Uterus (tissue), 4 donors: Measurements from ENCODE around the gene SND1. TPM values are rescaled to one million over a fixed set of nuclear protein-coding genes. Genes with fewer than 3 reads are reported as not detected.

Experiments used
- DNase-seq, 2 donors: peaks; one replicate each; pipeline ENCODE4 v3.0.0-alpha.2; 2019 to 2020
- H3K27ac ChIP-seq, 2 donors: fragments of 200-600 bp; sonication (generic); 1 replicate in 1 of 2; 2 replicates in 1 of 2; pipeline ENCODE4 v1.5.1; 2016 to 2018
- H3K27me3 ChIP-seq, 2 donors: fragments of 200-600 bp; sonication (generic); one replicate each; pipeline ENCODE4 v1.5.1; 2018 to 2019; ENCODE audit warnings: control low read depth in 1 of 2
- H3K36me3 ChIP-seq, 2 donors: fragments of 200-600 bp; sonication (generic); one replicate each; pipeline ENCODE4 v1.5.1; 2019; ENCODE audit warnings: control low read depth in 1 of 2
- H3K4me1 ChIP-seq, 2 donors: fragments of 200-600 bp; sonication (generic); one replicate each; pipeline ENCODE4 v1.5.1; 2018 to 2019; ENCODE audit warnings: control low read depth in 1 of 2
- H3K4me3 ChIP-seq, 2 donors: fragments of 200-600 bp; sonication (generic); 1 replicate in 1 of 2; 2 replicates in 1 of 2; pipeline ENCODE4 v1.5.1; 2018 to 2019; ENCODE audit warnings: mild to moderate bottlenecking in 1 of 2
- H3K9me3 ChIP-seq, 2 donors: fragments of 200-600 bp; sonication (generic); one replicate each; pipeline ENCODE4 v1.5.1; 2019; ENCODE audit warnings: control low read depth in 1 of 2
- POLR2A ChIP-seq, 2 donors: fragments of 450-650 bp; IDR thresholded peaks; one replicate each; pipeline ENCODE4 v1.6.1; 2016; ENCODE audit warnings: antibody characterized with exemption in 2 of 2, mild to moderate bottlenecking in 1 of 2, moderate library complexity in 1 of 2
- intact Hi-C: fragments of 100-400 bp; cut with DNase I; formaldehyde crosslinking; loops from one replicate; pipeline ENCODE4 v1.15.1; 2023; ENCODE audit warnings: low total_unique reads
- total RNA-seq, 4 donors: library from RNA; depleted of rRNA in 3 of 4; stranded (reverse); fragments of >200 nt in 3 of 4; gene quantifications; one replicate each; pipeline versions ENCODE4 v1.1.0 to v1.2.4, GENCODE V29; 2014 to 2023
- TF ChIP-seq, protein P1 (sequence below), 4 experiments: fragments of 200-600 bp in 2 of 4; fragments of 450-650 bp in 2 of 4; sonication (generic) in 2 of 4; IDR thresholded peaks; one replicate each; pipeline ENCODE4 v1.5.1; 2016 to 2019; ENCODE audit warnings: antibody characterized with exemption in 4 of 4, mild to moderate bottlenecking in 2 of 4, moderate library complexity in 1 of 4
- donor health status: DM: yes; HTN: yes; CAD: no.

The SND1 gene
- total RNA-seq, 4 donors from 2014 or later = 54.8 to 192 (median 117) TPM

DNA sequence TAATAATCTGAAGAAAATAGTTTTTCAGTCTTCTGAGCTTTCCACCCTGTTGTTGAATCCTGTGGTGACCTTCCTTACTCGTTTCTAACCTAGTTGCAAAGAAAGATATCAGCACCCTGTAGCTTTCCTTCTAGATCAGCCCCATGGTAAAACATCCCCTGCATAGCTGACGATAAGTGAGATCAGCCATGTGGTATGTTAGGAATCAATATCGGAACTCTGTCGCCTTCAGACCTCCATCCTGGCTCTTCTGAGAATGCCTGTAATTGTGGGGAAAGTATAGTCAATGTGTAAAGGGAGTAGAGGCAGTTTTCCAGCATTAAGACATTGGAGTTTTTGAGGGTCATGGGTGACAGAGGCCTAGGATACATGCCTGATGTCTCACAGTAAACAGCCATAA lies 227.4 kb downstream of the SND1 start:
- intact Hi-C loops = no loop called here
- no peaks in the 10 kb centered on the region for H3K9me3 ChIP-seq
- no peaks in the 10 kb centered on the region for H3K27me3 ChIP-seq
- no peaks in the 10 kb centered on the region for H3K36me3 ChIP-seq
- H3K4me1 ChIP-seq = no peaks in the 10 kb centered on the region
- H3K4me3 ChIP-seq = no peak overlapping the region
- no peak overlapping the region for H3K27ac ChIP-seq
- TF ChIP-seq, protein P1, sequence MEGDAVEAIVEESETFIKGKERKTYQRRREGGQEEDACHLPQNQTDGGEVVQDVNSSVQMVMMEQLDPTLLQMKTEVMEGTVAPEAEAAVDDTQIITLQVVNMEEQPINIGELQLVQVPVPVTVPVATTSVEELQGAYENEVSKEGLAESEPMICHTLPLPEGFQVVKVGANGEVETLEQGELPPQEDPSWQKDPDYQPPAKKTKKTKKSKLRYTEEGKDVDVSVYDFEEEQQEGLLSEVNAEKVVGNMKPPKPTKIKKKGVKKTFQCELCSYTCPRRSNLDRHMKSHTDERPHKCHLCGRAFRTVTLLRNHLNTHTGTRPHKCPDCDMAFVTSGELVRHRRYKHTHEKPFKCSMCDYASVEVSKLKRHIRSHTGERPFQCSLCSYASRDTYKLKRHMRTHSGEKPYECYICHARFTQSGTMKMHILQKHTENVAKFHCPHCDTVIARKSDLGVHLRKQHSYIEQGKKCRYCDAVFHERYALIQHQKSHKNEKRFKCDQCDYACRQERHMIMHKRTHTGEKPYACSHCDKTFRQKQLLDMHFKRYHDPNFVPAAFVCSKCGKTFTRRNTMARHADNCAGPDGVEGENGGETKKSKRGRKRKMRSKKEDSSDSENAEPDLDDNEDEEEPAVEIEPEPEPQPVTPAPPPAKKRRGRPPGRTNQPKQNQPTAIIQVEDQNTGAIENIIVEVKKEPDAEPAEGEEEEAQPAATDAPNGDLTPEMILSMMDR (IDR thresholded peaks at IDR 0.05) = no peak
- no peak for TF ChIP-seq POLR2A (IDR thresholded peaks at IDR 0.05)
- DNase-seq = no peak

DNA sequence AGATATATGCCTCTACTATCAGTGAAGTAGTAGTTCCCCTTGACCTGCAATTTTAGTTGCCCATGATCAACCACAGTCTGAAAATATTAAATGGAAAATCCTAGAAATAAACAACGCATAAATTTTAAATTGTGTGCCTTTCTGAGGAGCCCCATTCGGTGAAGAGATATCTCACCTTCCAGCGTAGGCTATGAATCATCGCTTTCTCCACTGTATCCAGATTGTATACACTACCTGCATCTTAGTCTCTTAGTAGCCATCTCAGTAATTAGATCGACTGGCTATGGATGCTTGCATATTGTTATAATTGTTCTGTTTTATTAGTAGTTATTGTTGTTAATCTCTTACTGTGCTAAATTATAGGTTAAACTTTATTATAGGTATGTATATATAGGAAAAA lies 227.9 kb downstream of the SND1 start:
- TF ChIP-seq, protein P1 (IDR thresholded peaks at IDR 0.05) = no peak
- TF ChIP-seq POLR2A (IDR thresholded peaks at IDR 0.05) = no peak
- intact Hi-C loops = no loop called here
- Histone ChIP-seq H3K27ac (no peak overlapping the region), H3K4me3 (no peak overlapping the region), H3K9me3 (no peaks in the 10 kb centered on the region), H3K4me1 (no peaks in the 10 kb centered on the region), H3K36me3 (no peaks in the 10 kb centered on the region), H3K27me3 (no peaks in the 10 kb centered on the region)
- DNase-seq = no peak

DNA sequence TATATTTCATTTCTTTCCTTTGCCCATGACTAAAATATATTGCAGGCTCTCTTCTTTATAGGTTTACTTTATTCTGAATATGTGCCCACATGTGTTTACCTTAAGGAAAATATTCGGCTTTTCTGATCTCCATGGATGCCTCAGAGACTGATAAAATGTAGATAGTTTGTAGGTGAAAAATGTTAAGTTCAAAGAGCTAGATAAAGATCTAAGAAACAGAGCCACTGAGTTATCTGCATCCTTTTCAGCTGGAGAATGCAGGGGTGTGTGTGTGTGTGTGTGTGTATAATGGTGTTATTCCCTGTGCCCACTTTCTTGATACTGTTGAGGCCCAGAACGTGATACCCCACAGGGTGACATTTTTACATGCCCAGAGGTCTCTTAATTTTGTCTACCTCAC lies 228.5 kb downstream of the SND1 start:
- no peak for TF ChIP-seq POLR2A (IDR thresholded peaks at IDR 0.05)
- TF ChIP-seq, protein P1 (IDR thresholded peaks at IDR 0.05) = no peak
- no peak for DNase-seq
- Histone ChIP-seq H3K4me1 (no peaks in the 10 kb centered on the region), H3K27ac (no peak overlapping the region), H3K9me3 (no peaks in the 10 kb centered on the region), H3K27me3 (no peaks in the 10 kb centered on the region), H3K4me3 (no peak overlapping the region), H3K36me3 (no peaks in the 10 kb centered on the region)
- intact Hi-C loops = no loop called here

DNA sequence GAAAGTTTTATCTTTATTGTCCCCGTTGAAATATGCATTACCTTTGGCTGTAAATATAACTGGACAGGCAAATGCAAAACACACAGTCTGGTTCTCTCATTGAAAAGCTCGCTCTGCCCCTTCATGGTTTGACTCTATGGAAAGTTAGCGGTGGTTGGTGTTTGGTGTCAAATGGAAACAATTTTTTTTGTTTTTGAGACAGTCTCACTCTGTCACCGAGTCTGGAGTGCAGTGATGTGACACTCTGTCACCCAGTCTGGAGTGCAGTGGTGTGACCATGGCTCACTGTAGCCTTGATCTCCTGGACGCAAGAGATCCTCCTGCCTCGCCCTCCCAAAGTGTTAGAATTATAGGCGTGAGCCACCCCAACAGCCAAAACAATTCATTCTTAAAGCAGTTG lies 229.6 kb downstream of the SND1 start:
- DNase-seq = no peak
- Histone ChIP-seq H3K36me3 (no peaks in the 10 kb centered on the region), H3K4me1 (no peaks in the 10 kb centered on the region), H3K27me3 (no peaks in the 10 kb centered on the region), H3K9me3 (no peaks in the 10 kb centered on the region), H3K27ac (no peak overlapping the region), H3K4me3 (no peak overlapping the region)
- intact Hi-C loops = no loop called here
- no peak for TF ChIP-seq POLR2A (IDR thresholded peaks at IDR 0.05)
- TF ChIP-seq, protein P1 (IDR thresholded peaks at IDR 0.05) = no peak

DNA sequence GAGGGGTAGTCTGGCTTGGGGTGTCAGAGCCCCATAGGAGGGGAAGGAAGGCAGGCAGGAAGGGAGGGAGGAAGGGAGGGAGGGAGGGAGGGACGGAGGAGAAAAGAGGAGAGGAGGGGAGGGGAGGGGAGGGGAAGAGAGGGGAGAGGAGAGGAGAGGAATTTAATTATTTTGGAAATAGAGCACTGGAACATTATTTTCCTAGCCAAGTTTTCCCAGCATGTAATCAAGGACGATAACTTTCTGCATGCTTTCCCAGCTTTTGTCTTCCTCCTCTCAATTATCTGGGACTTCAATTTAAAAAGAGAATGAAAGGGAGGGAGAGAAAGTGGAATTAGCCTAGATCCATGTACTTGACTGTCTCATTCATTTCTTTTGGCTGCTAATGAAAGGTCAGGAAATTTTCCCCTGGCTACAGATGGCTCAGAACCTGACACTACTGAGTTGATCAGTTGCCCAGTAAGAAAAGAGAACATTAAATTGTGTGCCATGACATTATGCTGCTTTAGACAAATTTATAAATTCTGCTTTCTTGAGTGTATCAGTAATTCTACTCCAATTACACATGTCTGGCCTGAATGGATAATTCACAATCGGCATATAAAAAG lies 230.4 kb downstream of the SND1 start:
- no peak overlapping the region for H3K27ac ChIP-seq
- no peaks in the 10 kb centered on the region for H3K9me3 ChIP-seq
- no peak overlapping the region for H3K4me3 ChIP-seq
- intact Hi-C loops = no loop called here
- H3K4me1 ChIP-seq = no peaks in the 10 kb centered on the region
- no peaks in the 10 kb centered on the region for H3K27me3 ChIP-seq
- TF ChIP-seq, protein P1 (IDR thresholded peaks at IDR 0.05) = no peak
- no peak for TF ChIP-seq POLR2A (IDR thresholded peaks at IDR 0.05)
- no peaks in the 10 kb centered on the region for H3K36me3 ChIP-seq
- no peak for DNase-seq
